ENCODE measurements around the gene OAS1. TPM values are rescaled to one million over a fixed set of nuclear protein-coding genes. Genes with fewer than 3 reads are reported as not detected.

The OAS1 gene
- total and polyA plus RNA-seq, 2 of the 8 experiments (the other 6 are each of a cell fraction or from before 2014, with no cell fraction given), result 0.23 TPM; not detected in 1

DNA sequence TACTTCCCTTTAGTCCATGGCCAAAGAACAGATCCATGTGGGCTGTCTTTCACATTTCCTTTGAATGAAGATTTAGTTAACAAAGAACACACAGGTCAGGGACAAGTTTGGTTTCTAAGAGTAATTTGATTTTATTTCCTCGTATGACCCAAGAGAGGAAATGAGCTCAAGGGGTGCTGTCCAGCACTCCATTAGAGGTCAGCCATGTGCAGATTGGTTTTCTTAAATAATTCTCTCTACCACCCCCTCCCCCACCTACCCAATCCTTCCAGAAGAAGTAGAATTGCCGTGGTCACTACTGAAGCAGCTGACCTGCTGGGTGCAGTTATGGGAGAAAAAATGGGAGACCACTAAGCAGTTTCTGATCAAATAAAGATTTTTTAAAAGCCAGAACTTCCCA is 13.9 kb upstream of the OAS1 start (continued):
- no peak for TF ChIP-seq MAX (IDR thresholded peaks at IDR 0.05)
- no peak for TF ChIP-seq RAD21 (IDR thresholded peaks at IDR 0.05 in 1 of 2, conservative IDR thresholded peaks at IDR 0.05 in 1 of 2; ENCODE audit: low read depth in 2 of 2, low read length in 2 of 2)
- no peak for TF ChIP-seq POLR2AphosphoS5 (IDR thresholded peaks at IDR 0.05; ENCODE audit: low read depth, low read length)
- no peak for TF ChIP-seq CHD1 (IDR thresholded peaks at IDR 0.05; ENCODE audit: low read depth, low read length)
- TF ChIP-seq, protein P1, sequence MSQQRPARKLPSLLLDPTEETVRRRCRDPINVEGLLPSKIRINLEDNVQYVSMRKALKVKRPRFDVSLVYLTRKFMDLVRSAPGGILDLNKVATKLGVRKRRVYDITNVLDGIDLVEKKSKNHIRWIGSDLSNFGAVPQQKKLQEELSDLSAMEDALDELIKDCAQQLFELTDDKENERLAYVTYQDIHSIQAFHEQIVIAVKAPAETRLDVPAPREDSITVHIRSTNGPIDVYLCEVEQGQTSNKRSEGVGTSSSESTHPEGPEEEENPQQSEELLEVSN (IDR thresholded peaks at IDR 0.05), result no peak
- TF ChIP-seq SAP30 (IDR thresholded peaks at IDR 0.05; ENCODE audit: insufficient read depth, insufficient replicate concordance, low read length), result no peak
